DMS 273 (cell line): ENCODE data around the gene C16orf74.

Experiments
- DNase-seq: peaks from one replicate; lab custom pipeline; 2025; ENCODE audit not compliant: unreplicated experiment; lab: John Stamatoyannopoulos, UW

Gene C16orf74

DNA sequence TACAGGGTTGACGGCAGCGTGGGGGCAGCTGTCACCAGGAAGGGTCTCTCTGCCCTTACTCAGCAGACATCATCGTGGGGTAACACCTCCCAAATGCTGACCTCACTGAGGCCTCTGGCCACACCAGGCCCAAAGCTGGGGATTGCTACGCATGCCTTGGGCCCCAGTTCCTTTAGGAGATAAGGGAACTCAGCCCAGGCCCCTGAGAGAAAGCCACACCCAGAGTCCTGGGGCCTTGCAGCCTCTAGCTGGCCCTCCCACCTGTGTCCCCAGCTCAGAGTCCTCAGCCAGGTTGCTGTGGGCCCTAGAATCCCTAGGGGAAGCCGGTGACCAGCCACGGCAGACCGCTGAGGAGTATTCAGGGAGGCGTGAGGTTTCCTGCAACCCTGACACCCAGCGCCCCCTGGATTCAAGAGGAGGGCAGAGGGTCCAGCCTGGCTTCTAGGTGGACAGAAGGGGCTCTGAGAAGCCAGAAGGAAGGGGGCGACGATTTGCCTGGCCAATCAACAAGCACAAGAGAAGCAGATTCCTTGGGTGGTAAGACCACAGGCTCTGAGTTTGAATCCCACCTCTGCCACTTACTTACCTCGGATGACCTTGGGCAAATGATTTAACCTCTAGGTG lies 51.8 kb downstream of the C16orf74 start:
- peak; percentile 40 for DNase-seq

DNA sequence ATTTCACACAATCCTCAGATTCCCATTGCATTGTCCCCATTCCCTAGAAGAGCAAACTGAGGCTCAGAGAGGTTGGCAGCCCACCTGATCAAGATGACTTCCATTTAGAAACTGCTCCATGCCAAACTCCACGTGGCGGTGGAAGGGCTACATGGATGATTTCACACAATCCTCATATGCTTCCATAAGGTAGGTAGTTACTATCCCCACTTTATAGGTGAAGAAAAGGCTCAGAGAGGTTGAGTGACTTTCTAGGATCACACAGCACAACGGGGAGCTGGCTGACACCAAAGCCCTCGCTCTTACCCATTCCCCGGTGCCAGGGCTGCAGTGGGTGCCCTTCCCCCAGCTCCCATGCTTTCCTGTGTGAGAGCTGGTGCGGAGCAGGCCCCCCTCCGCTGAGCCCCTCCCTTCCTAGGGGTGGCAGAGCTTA lies 52.4 kb downstream of the C16orf74 start:
- no peak for DNase-seq

DNA sequence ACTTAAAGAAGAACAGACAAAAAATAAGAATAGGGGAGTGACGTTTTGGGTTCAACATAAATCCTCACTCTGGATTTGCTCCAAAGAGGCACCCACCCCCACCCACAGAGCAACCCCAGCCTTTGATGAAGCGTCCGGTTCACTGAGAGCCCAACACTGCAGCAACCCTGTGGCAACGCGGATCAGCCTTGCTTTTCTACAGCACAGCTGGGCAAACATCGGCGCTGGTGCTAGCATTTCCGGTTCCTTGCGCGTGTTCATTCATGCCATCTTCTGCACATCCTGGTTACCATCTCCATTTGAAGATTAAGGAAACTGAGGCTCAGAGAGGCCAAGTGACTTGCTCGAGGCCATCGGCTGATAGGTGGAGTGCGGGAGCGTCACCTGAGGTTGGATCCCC lies 53.5 kb downstream of the C16orf74 start:
- peak; percentile 47 for DNase-seq

GRCh38 chr16:85696781-85697180 lies 54.1 kb downstream of the C16orf74 start:
- DNase-seq = peak; percentile 75

GRCh38 chr16:85695196-85696128 lies 55.4 kb downstream of the C16orf74 start:
- DNase-seq = no peak

- peak; percentile 73 for DNase-seq
Measured at GRCh38 chr16:85690469-85691064, 60.3 kb downstream of the C16orf74 start.

GRCh38 chr16:85689950-85690320 lies 61.0 kb downstream of the C16orf74 start:
- no peak for DNase-seq

GRCh38 chr16:85689285-85689949 lies 61.5 kb downstream of the C16orf74 start:
- DNase-seq = no peak

DNA sequence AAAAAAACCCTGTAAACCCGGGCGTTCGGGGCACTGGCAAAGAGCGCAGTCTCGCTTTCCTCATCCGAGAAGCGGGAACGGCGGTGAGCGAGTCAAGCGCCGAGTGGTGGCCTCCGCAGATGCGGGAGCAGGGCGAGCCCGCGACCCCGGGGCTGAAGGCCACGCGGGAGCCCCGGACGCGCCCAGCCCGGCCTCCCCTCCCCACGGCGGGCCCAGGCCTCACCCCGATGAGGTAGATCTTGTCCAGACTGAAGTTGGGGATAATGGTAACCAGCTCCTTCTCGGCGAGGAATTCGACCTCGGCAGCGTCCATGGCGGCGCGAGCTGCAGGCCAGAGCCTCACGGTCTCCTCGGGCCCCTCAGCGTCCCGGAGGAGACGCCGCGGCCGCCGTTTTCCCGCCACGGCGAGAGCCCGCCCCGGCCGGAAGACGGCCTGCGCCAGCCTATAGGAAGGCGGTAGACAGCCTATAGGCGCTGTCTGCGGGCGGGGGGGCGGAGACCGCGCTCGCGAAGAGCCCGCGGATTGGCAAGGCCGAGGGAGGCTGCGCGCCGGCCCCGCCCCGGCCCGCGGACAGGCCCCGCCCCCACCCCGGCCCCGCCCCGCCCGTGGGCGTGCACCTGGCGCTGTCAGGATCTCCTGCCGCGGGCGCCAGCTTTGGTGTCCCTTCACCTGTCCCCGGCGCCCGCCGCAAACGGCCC lies 62.2 kb downstream of the C16orf74 start, which contains the start of gene GINS2:
TSS of gene GINS2 (minus strand) at position 369 of the 699 bp plus-strand sequence. CDS start at position 313, 56 bp downstream.
- peak; percentile 97 for DNase-seq

DNA sequence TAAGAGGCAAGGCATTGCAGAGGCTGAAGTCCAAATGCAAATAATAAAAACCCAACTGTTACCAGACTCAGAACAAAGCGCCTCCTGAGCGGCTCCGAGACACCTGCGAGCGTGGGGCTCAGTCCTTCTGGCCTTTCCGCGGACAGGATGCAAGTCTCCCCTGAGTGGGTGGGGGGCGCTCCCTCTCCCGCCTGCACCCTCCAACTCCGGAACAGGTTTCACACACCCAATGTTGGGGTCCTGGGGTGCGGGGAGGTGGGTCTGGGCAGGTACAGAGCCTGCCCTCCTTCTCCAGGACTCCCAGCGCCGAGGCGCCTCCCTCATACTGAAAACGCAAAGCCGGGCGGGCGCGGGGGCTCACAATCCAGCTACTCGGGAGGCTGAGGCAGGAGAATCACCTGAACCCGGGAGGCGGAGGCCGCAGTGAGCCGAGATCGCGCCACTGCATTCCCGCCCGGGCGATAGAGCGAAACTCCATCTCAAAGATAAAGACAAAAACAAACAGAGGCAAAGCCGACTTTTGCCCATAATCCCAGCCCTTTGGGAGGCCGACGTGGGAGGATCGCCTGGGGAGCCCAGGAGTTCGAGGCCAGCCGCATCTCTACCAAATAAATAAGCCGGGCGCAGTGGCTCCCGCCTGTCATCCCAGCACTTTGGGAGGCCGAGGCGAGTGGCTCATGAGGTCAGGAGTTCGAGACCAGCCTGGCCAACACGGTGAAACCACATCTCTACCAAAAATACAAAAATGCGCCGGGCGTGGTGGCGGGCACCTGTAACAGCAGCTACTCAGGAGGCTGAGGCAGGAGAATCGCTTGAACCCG lies 63.0 kb downstream of the C16orf74 start:
- no peak for DNase-seq

DNA sequence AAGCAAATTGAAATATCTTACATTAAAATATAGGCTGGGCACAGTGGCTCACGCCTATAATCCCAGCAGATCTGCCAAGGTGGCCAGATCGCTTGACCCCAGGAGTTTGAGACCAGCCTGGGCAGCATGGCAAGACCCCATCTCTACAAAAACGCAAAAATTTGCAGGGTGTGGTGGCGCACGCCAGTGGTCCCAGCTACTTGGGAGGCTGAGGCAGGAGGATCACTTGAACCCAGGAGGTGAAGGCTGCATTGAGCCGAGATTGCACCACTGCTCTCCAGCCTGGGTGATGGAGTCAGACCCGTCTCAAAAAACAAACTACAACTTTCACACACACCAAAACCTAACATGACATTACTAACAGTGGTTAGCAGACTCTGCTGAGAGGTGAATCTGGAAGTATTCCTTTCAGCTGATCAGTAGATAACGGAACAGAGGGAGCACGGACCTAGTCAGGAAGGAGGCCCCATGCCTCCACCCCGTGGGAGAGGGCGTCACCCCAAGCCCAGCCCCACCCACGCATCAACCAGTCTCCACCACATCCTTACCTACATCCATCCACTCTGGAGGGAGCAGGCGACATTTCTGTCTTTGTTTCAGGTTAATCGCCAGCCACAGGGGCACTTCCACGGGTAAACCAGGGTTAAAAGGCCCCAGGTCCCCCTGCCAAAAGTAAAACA lies 63.8 kb downstream of the C16orf74 start:
- DNase-seq = no peak

DNA sequence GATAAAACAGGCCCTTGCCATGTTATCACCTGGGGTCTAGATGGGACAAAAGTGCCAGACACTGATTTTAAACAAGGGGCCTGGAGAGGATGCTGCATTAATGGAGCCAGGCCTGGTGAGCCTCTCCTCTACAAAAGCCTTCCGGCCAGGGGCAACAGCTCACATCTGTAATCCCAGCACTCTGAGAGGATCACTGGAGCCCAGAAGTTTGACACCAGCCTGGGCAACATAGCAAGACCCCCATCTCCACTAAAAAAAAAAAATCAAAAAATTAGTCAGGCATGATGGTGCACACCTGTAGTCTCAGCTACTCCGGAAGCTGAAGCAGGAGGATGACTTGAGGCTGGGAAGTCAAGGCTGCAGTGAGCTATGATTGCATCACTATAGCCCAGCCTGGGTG lies 65.6 kb downstream of the C16orf74 start:
- DNase-seq = no peak

- DNase-seq = peak; percentile 35
Measured at GRCh38 chr16:85683363-85683762, 67.5 kb downstream of the C16orf74 start.

DNA sequence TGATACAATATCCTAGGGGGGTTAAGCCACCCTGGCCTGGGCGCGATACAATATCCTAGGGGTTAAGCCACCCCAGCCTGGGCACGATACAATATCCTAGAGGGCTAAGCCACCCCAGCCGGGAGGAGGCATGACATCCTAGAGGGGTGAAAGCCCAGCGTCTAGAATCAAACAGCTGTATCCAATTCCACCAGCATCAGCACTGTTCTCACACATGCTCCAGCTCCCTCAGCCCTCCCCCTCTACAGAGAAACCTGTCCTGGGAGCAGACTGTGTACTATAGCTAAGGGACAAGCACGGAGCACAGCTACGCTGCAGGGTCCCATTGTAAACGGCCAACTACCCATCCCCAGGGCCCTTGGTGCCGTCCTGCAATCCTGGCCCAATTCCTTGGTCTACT lies 68.4 kb downstream of the C16orf74 start:
- DNase-seq = no peak

GRCh38 chr16:85681255-85681654 lies 69.6 kb downstream of the C16orf74 start:
- DNase-seq = no peak

DNA sequence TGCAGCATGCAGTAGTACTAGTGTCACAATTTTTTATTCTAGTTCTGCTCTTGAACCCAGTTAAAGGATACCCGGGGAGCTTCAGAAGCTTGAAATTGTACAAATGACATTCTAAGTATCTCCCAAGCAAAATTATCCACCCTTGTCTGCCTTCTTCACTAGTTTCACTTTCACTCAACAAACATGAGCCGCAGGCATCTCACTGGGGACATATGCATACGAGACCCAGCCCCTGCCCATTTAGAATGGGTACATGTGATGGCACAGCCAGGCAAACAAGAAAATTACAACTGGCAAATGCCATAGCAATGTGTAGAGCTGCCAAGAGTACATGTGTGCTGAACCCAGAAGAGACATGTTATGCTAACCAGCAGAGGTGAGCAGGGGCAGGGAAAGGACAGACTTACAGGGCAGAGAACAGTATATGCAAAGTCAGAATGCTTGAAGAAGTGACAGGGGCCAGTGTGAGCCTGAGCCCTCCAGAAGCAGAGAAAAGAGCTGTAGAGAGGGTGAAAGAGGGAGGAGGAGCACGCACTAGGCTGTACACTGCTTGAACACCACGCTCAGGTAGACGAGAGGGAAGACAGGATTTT lies 70.4 kb downstream of the C16orf74 start:
- DNase-seq = no peak

DNA sequence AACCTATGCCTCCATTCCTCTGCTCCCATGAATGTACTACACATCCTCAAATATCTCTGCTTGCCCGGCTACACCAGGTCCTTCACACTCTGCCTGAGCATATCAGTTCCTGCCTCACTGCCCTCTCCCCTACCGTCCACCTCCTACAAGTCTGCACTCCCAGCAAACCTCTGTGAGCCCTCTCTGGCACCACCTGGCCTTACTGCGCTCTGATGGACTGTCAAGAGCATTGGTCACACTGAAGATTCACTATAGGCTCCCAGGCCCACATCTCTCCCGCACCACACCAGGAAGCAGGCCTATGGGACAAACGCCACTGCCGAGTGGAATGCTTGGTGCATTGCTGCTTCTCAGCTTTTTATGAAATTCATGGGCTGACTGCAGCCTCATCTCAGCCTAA lies 71.0 kb downstream of the C16orf74 start:
- DNase-seq = no peak

DNA sequence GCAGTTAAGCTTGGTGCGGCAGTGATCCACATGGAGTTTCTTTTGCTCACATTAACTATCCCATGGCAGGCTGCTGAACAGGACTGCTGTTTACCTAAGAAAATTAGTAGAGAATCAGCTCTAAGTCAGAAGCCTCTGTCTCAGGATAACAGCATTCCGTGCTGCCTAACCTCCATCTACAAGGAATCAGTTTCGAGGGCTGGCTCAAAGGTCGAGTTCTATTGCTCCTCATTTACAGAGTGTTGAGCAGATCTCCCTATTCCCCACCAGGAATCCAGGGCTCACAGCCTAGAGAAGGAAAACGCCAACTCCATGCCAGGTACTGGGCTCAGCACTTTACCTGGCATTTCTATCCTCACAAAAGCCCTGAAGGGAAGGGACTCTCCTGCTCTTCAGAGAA lies 72.1 kb downstream of the C16orf74 start:
- DNase-seq = no peak

- DNase-seq = no peak
Measured at GRCh38 chr16:85678016-85678415, 72.9 kb downstream of the C16orf74 start.
